Right cardiac atrium (tissue), 5 donors: ENCODE measurements around the gene ADAMTSL2. TPM values are rescaled to one million over a fixed set of nuclear protein-coding genes. Genes with fewer than 3 reads are reported as not detected.
"Not testable (repeated sequence)": the region's sequence is repeated elsewhere in the genome, so short reads cannot be mapped to it uniquely, and the experiment has no call there.

Experiments used
- ATAC-seq, 2 donors: fragments of 200-7000 bp; cut with Tn5 transposase; one replicate each; pipeline versions ENCODE4 v1.8.0 to v1.9.1; 2020; ENCODE audit warnings: moderate library complexity in 2 of 2, mild to moderate bottlenecking in 1 of 2
- DNase-seq, 3 donors: peaks; one replicate each; pipeline ENCODE4 v3.0.0-alpha.2; 2020
- H3K27ac ChIP-seq: one replicate; pipeline ENCODE4 v1.5.1; 2013; ENCODE audit warnings: mild to moderate bottlenecking, low read length, control low read depth, moderate library complexity
- H3K27me3 ChIP-seq: one replicate; pipeline ENCODE4 v1.6.1; 2013; ENCODE audit not compliant: control insufficient read depth, insufficient read depth
- H3K4me1 ChIP-seq: one replicate; pipeline ENCODE4 v1.6.1; 2013; ENCODE audit warnings: low read length; ENCODE audit not compliant: control insufficient read depth, insufficient read depth
- H3K4me3 ChIP-seq: one replicate; pipeline ENCODE4 v1.5.1; 2013; ENCODE audit warnings: low read length, control low read depth
- H3K9me3 ChIP-seq: one replicate; pipeline ENCODE4 v1.6.1; 2013; ENCODE audit warnings: low read length; ENCODE audit not compliant: control insufficient read depth
- whole genome bisulfite sequencing: extraction: QIAGEN DNeasy Blood & Tissue Kit; methylation state at CpG from one replicate; pipeline ENCODE4 v1.1.7; 2013; 5-methylcytosine and 5-hydroxymethylcytosine counted together
- intact Hi-C, 4 donors: fragments of 100-400 bp; cut with DNase I; formaldehyde crosslinking; loops; one replicate each; pipeline versions ENCODE4 v1.11.0 to v1.14.0; 2022 to 2023
- polyA plus RNA-seq: library from polyadenylated mRNA; stranded (reverse); fragments of 200-250 nt; gene quantifications from one replicate; pipeline ENCODE4 v1.2.3, GENCODE V29; 2013
- total RNA-seq, 4 donors: library from RNA; stranded (reverse); fragmentation: NEBNext Ultra II Directional; extraction: Animal tissue kit (Norgen Biotek cat#: 25700); gene quantifications; one replicate each; pipeline ENCODE4 v1.2.1, GENCODE V29; 2021
- donor health status: healthy with polysubstance abuse.
- donor health status: DM: no; HTN: yes; CAD: no.
- donor health status: DM: no; HTN: no; CAD: no.
- donor health status: DM: no; HTN: yes; CAD: no; lungs with severe emphysema.
- donor health status: DM: yes; HTN: yes; CAD: no.

ADAMTSL2 gene
- total and polyA plus RNA-seq, 5 donors: 30.3 to 90.2 (median 39.1) TPM

DNA sequence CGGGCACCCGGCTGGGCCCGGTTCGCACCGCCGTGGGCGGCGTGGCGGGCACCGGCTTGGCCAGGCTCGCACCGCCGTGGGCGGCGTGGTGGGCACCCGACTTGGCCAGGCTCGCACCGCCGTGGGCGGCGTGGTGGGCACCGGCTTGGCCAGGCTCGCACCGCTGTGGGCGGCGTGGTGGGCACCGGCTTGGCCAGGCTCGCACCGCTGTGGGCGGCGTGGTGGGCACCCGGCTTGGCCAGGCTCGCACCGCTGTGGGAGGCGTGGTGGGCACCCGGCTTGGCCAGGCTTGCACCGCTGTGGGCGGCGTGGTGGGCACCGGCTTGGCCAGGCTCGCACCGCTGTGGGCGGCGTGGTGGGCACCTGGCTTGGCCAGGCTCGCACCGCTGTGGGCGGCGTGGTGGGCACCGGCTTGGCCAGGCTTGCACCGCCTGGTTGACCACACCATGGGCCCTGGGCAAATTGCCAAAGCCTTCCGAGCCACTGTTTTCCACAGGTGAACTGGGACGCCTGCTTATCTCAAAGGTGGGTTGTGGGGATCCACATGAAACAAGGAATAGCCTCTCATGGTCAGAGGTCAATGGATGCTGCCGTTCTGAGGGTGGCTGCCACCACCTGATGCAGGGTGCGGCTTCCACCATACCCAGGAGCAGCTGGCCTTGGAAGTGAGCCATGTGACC lies 28.2 kb downstream of the ADAMTSL2 start:
- peaks cover 22% of the 10 kb centered on the region for H3K4me1 ChIP-seq
- WGBS: 94% methylated on average over 51 of the region's 54 CpGs
- H3K4me3 ChIP-seq: no peak overlapping the region
- ATAC-seq (no peak), DNase-seq (peak in 2 of 3 donors; percentile 64 to 74)
- intact Hi-C loops: no loop called here
- H3K9me3 ChIP-seq: no peaks in the 10 kb centered on the region
- H3K27me3 ChIP-seq: no peaks in the 10 kb centered on the region
- peak overlapping the region; percentile 4 for H3K27ac ChIP-seq

DNA sequence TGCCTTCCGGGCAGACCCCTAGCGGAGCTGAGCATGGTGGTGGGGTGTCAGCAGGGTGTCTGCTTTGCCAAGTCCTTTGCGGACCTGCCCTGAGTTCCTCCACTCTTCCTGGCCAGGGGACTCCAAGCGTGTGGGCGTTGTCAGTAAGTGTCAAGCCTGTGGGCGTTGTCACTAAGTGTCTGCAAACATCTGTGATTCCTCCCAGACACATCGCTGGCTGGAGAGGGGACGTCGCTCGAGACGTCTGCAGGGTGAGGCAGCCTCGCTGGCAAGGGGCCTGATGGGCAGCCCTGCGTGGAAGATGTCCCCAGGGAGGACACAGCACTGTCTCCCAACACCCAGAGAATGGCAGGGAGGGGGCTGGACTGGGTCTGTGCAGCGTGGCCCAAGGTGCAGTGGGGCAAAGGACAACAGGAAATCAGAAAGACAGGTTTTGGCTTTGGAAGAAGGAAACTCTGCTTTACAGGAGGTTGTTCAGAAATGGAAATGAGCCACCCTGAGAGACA lies 28.8 kb downstream of the ADAMTSL2 start:
- peak; percentile 40 to 68 for ATAC-seq
- no peak overlapping the region for H3K4me3 ChIP-seq

DNA sequence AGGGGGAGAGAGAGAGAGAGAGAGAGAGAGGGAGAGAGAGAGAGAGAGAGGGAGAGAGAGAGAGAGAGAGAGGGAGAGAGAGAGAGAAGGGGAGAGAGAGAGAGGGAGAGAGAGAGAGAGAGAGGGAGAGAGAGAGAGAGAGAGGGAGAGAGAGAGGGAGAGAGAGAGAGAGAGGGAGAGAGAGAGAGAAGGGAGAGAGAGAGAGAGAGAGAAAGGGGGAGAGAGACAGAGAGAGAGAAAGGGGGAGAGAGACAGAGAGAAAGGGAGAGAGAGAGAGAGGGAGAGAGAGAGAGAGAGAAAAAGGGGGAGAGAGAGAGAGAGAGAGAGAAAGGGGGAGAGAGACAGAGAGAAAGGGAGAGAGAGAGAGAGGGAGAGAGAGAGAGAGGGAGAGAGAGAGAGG lies 29.3 kb downstream of the ADAMTSL2 start:
- intact Hi-C loops, H3K9me3 ChIP-seq, H3K27me3 ChIP-seq, DNase-seq, H3K4me3 ChIP-seq, H3K27ac ChIP-seq, ATAC-seq: not testable (repeated sequence)
- H3K4me1 ChIP-seq: peaks cover 17% of the 10 kb centered on the region

More for the DNA sequence above, 28.8 kb downstream of the ADAMTSL2 start:
- DNase-seq: peak; percentile 87 to 92 (median 92)
- Histone ChIP-seq H3K27ac (peak overlapping the region; percentile 4), H3K27me3 (no peaks in the 10 kb centered on the region), H3K4me1 (peaks cover 21% of the 10 kb centered on the region), H3K9me3 (no peaks in the 10 kb centered on the region)
- WGBS: 10% methylated on average over 14 of the region's 14 CpGs
- intact Hi-C loops: no loop called here

DNA sequence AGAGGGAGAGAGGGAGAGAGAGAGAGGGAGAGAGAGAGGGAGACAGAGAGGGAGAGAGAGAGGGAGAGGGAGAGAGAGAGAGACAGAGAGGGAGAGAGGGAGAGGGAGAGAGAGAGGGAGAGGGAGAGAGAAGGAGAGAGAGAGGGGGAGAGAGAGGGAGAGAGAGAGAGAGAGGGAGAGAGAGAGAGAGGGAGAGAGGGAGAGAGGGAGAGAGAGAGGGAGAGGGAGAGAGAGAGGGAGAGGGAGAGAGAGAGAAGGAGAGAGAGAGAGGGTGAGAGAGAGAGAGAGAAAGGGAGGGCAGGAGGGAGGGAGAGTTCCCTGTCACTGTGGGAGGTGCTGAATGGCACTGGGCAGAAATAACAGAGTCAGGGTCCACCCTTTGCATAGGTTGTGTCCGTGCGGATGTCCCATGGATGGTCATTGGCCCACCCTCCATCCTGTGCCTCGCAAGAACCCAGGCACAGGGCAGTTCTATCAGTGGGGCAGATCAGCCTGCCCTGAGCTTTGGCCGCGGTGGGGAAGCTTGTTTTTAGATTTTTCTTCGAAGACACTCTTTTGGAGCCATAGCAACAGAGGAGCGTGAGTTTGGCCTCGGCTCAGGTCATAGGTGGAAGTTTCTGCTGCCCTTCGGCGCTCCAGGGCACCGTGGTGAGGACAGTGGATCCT lies 30.1 kb downstream of the ADAMTSL2 start:
- DNase-seq: peak in 2 of 3 donors; percentile 64 to 66
- H3K27ac ChIP-seq: peak overlapping the region; percentile 65
- no peaks in the 10 kb centered on the region for H3K9me3 ChIP-seq
- no peak overlapping the region for H3K4me3 ChIP-seq
- peak; percentile 2 to 3 for ATAC-seq
- H3K4me1 ChIP-seq: peaks cover 15% of the 10 kb centered on the region
- H3K27me3 ChIP-seq: no peaks in the 10 kb centered on the region
- intact Hi-C loops: no loop called here
- WGBS: 72% methylated on average over 11 of the region's 11 CpGs

DNA sequence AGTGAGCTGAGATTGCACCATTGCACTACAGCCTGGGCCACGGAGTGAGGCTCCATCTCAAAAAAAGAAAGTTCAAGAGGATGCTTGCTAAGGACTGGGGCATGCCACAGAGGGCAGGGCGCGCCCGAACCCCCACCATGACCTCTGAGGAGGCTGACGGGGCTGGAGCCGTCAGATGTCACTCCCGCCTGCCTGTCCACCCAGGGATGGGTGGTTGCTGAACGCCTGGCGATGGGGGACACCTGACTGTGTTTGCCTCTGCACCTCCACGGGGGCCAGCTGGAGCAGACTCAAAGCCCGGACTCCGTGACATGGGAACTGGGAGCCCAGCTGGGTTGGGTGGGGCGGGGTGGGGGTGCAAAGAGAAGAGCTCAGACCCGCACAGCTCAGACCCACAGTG lies 31.9 kb downstream of the ADAMTSL2 start:
- no peak for ATAC-seq
- H3K4me1 ChIP-seq: peaks cover 9% of the 10 kb centered on the region
- whole genome bisulfite sequencing: 94% methylated on average over 14 of the region's 14 CpGs
- H3K27me3 ChIP-seq: no peaks in the 10 kb centered on the region
- DNase-seq: peak in 1 of 3 donors; percentile 64
- H3K4me3 ChIP-seq: no peak overlapping the region
- intact Hi-C loops: no loop called here
- no peak overlapping the region for H3K27ac ChIP-seq
- H3K9me3 ChIP-seq: no peaks in the 10 kb centered on the region

DNA sequence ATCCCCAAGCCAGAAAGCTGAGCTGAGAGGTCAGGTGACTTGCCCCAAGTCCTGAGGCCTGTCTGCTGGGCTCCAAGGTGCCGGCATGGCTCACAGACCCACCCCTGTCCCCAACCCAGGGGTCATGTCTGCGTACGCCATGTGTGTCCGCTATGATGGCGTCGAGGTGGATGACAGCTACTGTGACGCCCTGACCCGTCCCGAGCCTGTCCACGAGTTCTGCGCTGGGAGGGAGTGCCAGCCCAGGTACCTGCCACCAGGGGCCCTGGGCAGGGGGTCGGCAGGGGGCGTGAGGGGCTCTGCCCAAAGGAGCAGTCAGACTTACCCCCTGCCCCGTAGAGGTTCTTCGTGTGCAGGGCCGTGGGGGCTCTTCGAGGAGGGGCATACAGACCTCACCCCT lies 32.3 kb downstream of the ADAMTSL2 start:
- no peaks in the 10 kb centered on the region for H3K9me3 ChIP-seq
- 95% methylated on average over 17 of the region's 17 CpGs for WGBS
- H3K4me1 ChIP-seq: peaks cover 9% of the 10 kb centered on the region
- H3K27ac ChIP-seq: no peak overlapping the region
- no peak overlapping the region for H3K4me3 ChIP-seq
- ATAC-seq (no peak), DNase-seq (peak in 1 of 3 donors; percentile 62)
- intact Hi-C loops: no loop called here
- no peaks in the 10 kb centered on the region for H3K27me3 ChIP-seq

DNA sequence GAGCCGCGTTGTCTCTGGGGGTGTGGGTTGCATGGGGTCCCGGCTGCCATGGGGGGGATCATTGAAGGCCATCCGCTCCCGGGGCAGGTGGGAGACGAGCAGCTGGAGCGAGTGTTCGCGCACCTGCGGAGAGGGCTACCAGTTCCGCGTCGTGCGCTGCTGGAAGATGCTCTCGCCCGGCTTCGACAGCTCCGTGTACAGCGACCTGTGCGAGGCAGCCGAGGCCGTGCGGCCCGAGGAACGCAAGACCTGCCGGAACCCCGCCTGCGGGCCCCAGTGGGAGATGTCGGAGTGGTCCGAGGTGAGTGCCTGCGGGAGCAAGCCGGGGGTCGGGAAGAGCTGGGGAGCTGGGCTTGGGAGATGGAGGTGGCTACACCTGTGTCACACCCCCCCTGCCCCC lies 33.7 kb downstream of the ADAMTSL2 start:
- no peak overlapping the region for H3K4me3 ChIP-seq
- DNase-seq (peak in 2 of 3 donors; percentile 64 to 65), ATAC-seq (no peak)
- no peaks in the 10 kb centered on the region for H3K9me3 ChIP-seq
- H3K27ac ChIP-seq: no peak overlapping the region
- no peaks in the 10 kb centered on the region for H3K27me3 ChIP-seq
- WGBS: 95% methylated on average over 33 of the region's 33 CpGs
- intact Hi-C loops: no loop called here
- H3K4me1 ChIP-seq: peaks cover 3% of the 10 kb centered on the region

DNA sequence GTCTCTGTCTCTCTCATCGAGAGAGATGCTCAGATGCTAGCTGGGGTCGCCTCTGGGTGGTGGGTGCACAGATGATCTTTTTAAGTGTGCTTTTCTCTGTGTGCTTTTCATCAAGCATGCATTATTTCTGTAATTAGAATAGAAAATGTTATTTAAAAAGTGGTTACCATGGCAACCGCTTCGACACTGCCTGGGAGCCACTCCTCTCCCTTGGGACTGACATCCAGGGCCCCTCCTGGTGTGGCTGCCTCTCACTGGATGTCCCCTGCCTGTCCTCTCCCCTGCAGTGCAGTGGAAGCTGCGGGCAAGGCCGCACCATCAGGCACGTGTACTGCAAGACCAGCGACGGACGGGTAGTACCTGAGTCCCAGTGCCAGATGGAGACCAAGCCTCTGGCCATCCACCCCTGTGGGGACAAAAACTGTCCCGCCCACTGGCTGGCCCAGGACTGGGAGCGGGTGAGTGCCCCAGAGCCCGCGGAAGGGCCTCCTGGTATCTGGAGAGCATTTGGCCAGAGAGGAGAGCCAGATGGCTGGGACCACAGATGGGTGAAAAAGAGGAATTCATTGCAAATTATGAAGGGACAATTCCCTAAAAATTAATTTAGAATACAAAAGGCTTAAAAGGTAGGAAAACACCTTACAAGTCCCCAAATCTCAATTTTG lies 34.7 kb downstream of the ADAMTSL2 start:
- Histone ChIP-seq H3K27me3 (no peaks in the 10 kb centered on the region), H3K27ac (no peak overlapping the region), H3K9me3 (no peaks in the 10 kb centered on the region), H3K4me3 (no peak overlapping the region), H3K4me1 (no peaks in the 10 kb centered on the region)
- intact Hi-C loops: no loop called here
- DNase-seq (no peak), ATAC-seq (no peak)
- WGBS: 88% methylated on average over 14 of the region's 14 CpGs

DNA sequence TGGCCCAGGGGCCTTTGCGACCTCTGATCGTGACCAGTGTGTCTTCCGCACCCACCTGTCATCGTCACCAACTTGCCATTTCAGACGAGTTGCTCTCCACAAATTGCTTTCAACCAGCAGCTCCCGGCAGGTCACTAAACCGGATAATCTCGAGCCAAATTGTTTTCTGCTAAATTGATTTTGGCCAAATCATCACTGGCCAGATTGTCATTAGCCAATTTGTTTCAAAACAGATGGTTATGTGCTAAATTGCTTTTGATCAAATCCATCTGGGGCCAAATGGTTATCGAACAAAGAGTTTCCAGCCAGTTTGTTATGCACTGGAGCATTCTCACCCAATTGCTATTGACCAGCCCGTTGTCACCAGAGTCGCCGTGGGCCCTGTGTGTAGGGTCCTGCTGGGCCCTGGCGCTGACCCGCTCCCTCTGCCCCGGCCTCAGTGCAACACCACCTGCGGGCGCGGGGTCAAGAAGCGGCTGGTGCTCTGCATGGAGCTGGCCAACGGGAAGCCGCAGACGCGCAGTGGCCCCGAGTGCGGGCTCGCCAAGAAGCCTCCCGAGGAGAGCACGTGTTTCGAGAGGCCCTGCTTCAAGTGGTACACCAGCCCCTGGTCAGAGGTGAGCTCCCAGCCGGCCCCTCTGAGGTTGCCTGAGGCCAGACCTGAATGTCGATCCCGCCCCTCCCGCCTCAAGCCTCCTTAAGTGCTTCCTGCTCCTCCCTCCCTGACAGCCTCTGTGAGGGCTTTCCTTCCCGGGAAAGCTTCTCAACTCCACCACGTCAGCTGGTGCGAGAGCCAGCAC lies 35.6 kb downstream of the ADAMTSL2 start:
- Histone ChIP-seq H3K4me3 (no peak overlapping the region), H3K4me1 (no peaks in the 10 kb centered on the region), H3K27ac (no peak overlapping the region), H3K9me3 (no peaks in the 10 kb centered on the region), H3K27me3 (no peaks in the 10 kb centered on the region)
- 69% methylated on average over 36 of the region's 36 CpGs for WGBS
- intact Hi-C loops: no loop called here
- ATAC-seq (no peak), DNase-seq (peak in 2 of 3 donors; percentile 69 to 70)

DNA sequence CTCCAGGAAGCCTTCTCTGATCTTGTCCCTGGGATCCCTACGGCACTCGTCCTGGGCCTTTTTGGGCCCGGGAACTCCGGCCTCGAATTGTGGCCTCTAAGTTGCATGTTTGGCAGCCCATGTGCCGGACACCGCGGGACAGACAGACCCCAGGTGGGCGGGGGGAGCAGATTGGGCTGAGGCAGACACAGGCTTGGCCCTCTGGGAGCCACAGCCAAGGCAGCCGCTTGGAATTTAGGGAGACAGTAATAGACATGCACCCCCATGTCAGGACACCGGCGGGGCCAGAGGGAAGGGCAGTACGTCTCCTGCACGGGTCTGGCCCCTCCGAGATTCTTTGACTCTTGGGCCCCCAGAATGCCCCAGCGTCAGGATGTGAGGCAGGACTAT lies 36.2 kb downstream of the ADAMTSL2 start:
- DNase-seq (peak in 2 of 3 donors; percentile 50 to 55), ATAC-seq (no peak)
- WGBS: 84% methylated on average over 16 of the region's 16 CpGs
- intact Hi-C loops: no loop called here
- H3K4me3 ChIP-seq: no peak overlapping the region
- H3K4me1 ChIP-seq: no peaks in the 10 kb centered on the region
- no peak overlapping the region for H3K27ac ChIP-seq
- H3K9me3 ChIP-seq: no peaks in the 10 kb centered on the region
- no peaks in the 10 kb centered on the region for H3K27me3 ChIP-seq
